Trophoblast cell (in vitro differentiated cells and primary cell): ENCODE measurements around the gene NR2F1.

Experiments used
- DNase-seq, 2 donors: peaks; one replicate each; pipeline ENCODE4 v3.0.0-alpha.2; 2016
- H2AFZ ChIP-seq: 2 replicates; pipeline ENCODE4 v1.6.1; 2013; ENCODE audit warnings: low read length, moderate library complexity, mild to moderate bottlenecking; ENCODE audit not compliant: insufficient read depth, poor library complexity
- H2AK5ac ChIP-seq: 2 replicates; pipeline ENCODE4 v1.6.1; 2013; ENCODE audit warnings: mild to moderate bottlenecking, low read length
- H2BK120ac ChIP-seq: 2 replicates; pipeline ENCODE4 v1.6.1; 2013; ENCODE audit warnings: low read length, mild to moderate bottlenecking, moderate library complexity; ENCODE audit not compliant: insufficient read depth, poor library complexity
- H2BK12ac ChIP-seq: 2 replicates; pipeline ENCODE4 v1.6.1; 2013; ENCODE audit warnings: mild to moderate bottlenecking, low read length, moderate library complexity
- H2BK5ac ChIP-seq: 2 replicates; pipeline ENCODE4 v1.6.1; 2013; ENCODE audit warnings: low read length, low read depth, moderate library complexity, mild to moderate bottlenecking; ENCODE audit not compliant: poor library complexity
- H3K14ac ChIP-seq: 2 replicates; pipeline ENCODE4 v1.6.1; 2013; ENCODE audit warnings: mild to moderate bottlenecking, low read length
- H3K18ac ChIP-seq: 2 replicates; pipeline ENCODE4 v1.6.1; 2013; ENCODE audit warnings: mild to moderate bottlenecking, low read length
- H3K23ac ChIP-seq: 2 replicates; pipeline ENCODE4 v1.6.1; 2013; ENCODE audit warnings: low read length
- H3K27ac ChIP-seq: 2 replicates; pipeline ENCODE4 v1.5.1; 2013; ENCODE audit warnings: low read depth, mild to moderate bottlenecking, inconsistent platforms, low read length, moderate library complexity
- H3K27me3 ChIP-seq: 2 replicates; pipeline ENCODE4 v1.6.1; 2013; ENCODE audit warnings: inconsistent platforms, mild to moderate bottlenecking, low read length, moderate library complexity; ENCODE audit not compliant: insufficient read depth
- H3K36me3 ChIP-seq, 2 experiments: 1 replicate in 1 of 2; 2 replicates in 1 of 2; pipeline ENCODE4 v1.6.1; 2013; ENCODE audit warnings: low read length in 2 of 2, mild to moderate bottlenecking in 2 of 2, moderate library complexity in 1 of 2; ENCODE audit not compliant: insufficient read depth in 2 of 2, control insufficient read depth in 1 of 2
- H3K4ac ChIP-seq: 2 replicates; pipeline ENCODE4 v1.6.1; 2013; ENCODE audit warnings: low read depth, mild to moderate bottlenecking, low read length, moderate library complexity
- H3K4me1 ChIP-seq, 2 experiments: 1 replicate in 1 of 2; 2 replicates in 1 of 2; pipeline ENCODE4 v1.6.1; 2013; ENCODE audit warnings: low read length in 2 of 2, mild to moderate bottlenecking in 2 of 2, moderate library complexity in 1 of 2; ENCODE audit not compliant: insufficient read depth in 2 of 2, control insufficient read depth in 1 of 2
- H3K4me2 ChIP-seq: 2 replicates; pipeline ENCODE4 v1.6.1; 2013; ENCODE audit warnings: inconsistent platforms, mild to moderate bottlenecking, low read length, moderate library complexity
- H3K4me3 ChIP-seq: 2 replicates; pipeline ENCODE4 v1.5.1; 2013; ENCODE audit warnings: mild to moderate bottlenecking, low read depth, low read length, inconsistent platforms
- H3K79me1 ChIP-seq: one replicate; pipeline ENCODE4 v1.6.1; 2013; ENCODE audit warnings: low read length
- H3K79me2 ChIP-seq: 2 replicates; pipeline ENCODE4 v1.6.1; 2013; ENCODE audit warnings: low read length, mild to moderate bottlenecking; ENCODE audit not compliant: control insufficient read depth, insufficient read depth, poor library complexity
- H3K9ac ChIP-seq: 2 replicates; pipeline ENCODE4 v1.6.1; 2013; ENCODE audit warnings: mild to moderate bottlenecking, low read length
- H3K9me3 ChIP-seq: 2 replicates; pipeline ENCODE4 v1.6.1; 2013; ENCODE audit warnings: low read depth, mild to moderate bottlenecking, control low read depth, inconsistent platforms, low read length; ENCODE audit not compliant: insufficient read depth
- H4K12ac ChIP-seq: 2 replicates; pipeline ENCODE4 v1.6.1; 2013; ENCODE audit warnings: low read depth, mild to moderate bottlenecking, low read length, moderate library complexity
- H4K8ac ChIP-seq: 2 replicates; pipeline ENCODE4 v1.6.1; 2013; ENCODE audit warnings: low read depth, mild to moderate bottlenecking, low read length, moderate library complexity
- H4K91ac ChIP-seq: one replicate; pipeline ENCODE4 v1.6.1; 2013; ENCODE audit warnings: low read depth, mild to moderate bottlenecking, low read length, moderate library complexity
- WGBS: extraction: QIAGEN DNeasy Blood & Tissue Kit; methylation state at CpG from one replicate; pipeline ENCODE4 v1.1.7; 2013; ENCODE audit warnings: missing lambda C conversion rate; ENCODE audit not compliant: insufficient read length, insufficient coverage; ENCODE audit errors: extremely low coverage; 5-methylcytosine and 5-hydroxymethylcytosine counted together

NR2F1 gene

DNA sequence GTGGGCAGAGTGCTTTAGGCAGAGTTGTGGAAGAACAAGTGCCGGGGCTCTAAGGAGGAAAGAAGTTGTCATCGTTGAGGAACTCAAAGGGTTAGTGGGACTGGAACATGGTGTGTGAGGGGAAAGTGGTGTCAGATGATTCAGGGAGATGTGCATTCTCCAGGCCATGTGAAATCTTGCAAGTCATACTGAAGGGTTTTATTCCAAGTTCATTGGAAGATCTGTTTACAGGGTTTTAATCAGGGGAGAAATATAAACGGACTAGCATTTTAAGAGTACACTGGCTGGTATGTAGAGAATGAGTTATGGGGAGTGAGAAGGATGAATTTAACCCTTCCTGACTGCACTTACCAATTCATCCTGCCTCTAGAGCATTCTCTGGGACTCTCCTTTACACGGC lies 49.3 kb downstream of the NR2F1 start:
- no peaks in the 10 kb centered on the region for H3K27me3 ChIP-seq
- no peak overlapping the region for H3K4me2 ChIP-seq

DNA sequence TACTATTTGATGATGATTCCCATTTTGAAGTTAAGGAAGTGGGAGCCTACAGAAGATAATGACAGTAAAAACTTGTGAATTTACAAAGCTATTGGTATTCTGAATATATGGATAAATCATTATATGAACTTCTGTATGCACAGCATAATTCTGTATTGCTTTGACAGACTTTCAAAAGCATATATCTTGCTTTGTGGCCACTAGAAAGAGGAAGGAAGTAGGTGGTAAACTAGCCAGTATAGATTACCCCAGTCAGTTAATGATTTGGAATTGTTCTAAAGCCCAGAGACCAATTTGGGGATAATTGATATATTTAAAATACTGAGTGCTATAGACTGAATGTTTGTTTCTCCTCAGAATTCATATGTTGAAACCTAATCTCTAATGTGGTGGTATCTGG lies 53.0 kb downstream of the NR2F1 start:
- Histone ChIP-seq H4K12ac (no peak overlapping the region), H3K27ac (no peak overlapping the region), H2BK5ac (no peak overlapping the region), H3K4me2 (no peak overlapping the region), H3K36me3 (no peaks in the 10 kb centered on the region), H3K79me2 (no peaks in the 10 kb centered on the region), H2AFZ (no peak overlapping the region), H3K79me1 (no peaks in the 10 kb centered on the region), H3K4me1 (no peaks in the 10 kb centered on the region), H4K8ac (no peak overlapping the region), H3K4me3 (no peak overlapping the region), H2BK12ac (no peak overlapping the region), H3K23ac (no peak overlapping the region), H4K91ac (no peak overlapping the region), H3K14ac (no peak overlapping the region), H3K9me3 (no peaks in the 10 kb centered on the region), H3K9ac (no peak overlapping the region), H2BK120ac (no peak overlapping the region), H3K4ac (no peak overlapping the region), H2AK5ac (no peak overlapping the region), H3K18ac (no peak overlapping the region), H3K27me3 (no peaks in the 10 kb centered on the region)
- DNase-seq = no peak

More for the DNA sequence above, 49.3 kb downstream of the NR2F1 start:
- no peaks in the 10 kb centered on the region for H3K4me1 ChIP-seq
- no peaks in the 10 kb centered on the region for H3K36me3 ChIP-seq
- no peak overlapping the region for H3K23ac ChIP-seq
- no peaks in the 10 kb centered on the region for H3K79me2 ChIP-seq
- H2BK12ac ChIP-seq = no peak overlapping the region
- no peak overlapping the region for H3K14ac ChIP-seq
- no peak overlapping the region for H2BK120ac ChIP-seq
- no peak for DNase-seq
- H3K9me3 ChIP-seq = no peaks in the 10 kb centered on the region
- WGBS = no CpG with 5 or more reads among the region's 4 CpGs
- H4K8ac ChIP-seq = no peak overlapping the region
- no peak overlapping the region for H3K9ac ChIP-seq
- no peak overlapping the region for H3K27ac ChIP-seq
- no peak overlapping the region for H3K4me3 ChIP-seq
- no peak overlapping the region for H3K18ac ChIP-seq
- no peak overlapping the region for H4K12ac ChIP-seq
- no peak overlapping the region for H4K91ac ChIP-seq
- H2AK5ac ChIP-seq = no peak overlapping the region
- H3K79me1 ChIP-seq = no peaks in the 10 kb centered on the region
- H2BK5ac ChIP-seq = no peak overlapping the region
- no peak overlapping the region for H2AFZ ChIP-seq
- H3K4ac ChIP-seq = no peak overlapping the region

DNA sequence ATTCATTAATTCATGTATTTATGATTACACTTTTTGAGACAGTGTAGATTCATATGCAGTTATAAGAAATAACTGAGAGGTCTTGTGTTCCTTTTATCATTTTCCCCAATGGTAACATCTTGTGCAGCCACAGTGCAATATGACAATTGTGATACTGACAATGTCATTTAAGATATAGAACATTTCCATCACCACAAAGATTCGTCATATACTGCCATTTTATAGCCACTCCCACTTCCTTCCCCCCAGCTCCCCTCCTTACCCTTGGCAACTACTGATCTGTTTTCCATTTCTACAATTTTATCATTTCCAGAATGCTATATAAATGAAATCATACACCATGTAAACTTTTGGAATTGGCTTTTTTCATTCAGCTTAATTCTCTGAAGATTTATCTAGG lies 53.8 kb downstream of the NR2F1 start:
- no peak for DNase-seq
- Histone ChIP-seq H2BK5ac (no peak overlapping the region), H3K18ac (no peak overlapping the region), H3K36me3 (no peaks in the 10 kb centered on the region), H3K23ac (no peak overlapping the region), H2AK5ac (no peak overlapping the region), H3K4me1 (no peaks in the 10 kb centered on the region), H3K79me1 (no peaks in the 10 kb centered on the region), H4K8ac (no peak overlapping the region), H2BK120ac (no peak overlapping the region), H3K9ac (no peak overlapping the region), H2BK12ac (no peak overlapping the region), H3K4me2 (no peak overlapping the region), H4K12ac (no peak overlapping the region), H4K91ac (no peak overlapping the region), H3K79me2 (no peaks in the 10 kb centered on the region), H3K27ac (no peak overlapping the region), H3K4me3 (no peak overlapping the region), H3K27me3 (no peaks in the 10 kb centered on the region), H3K4ac (no peak overlapping the region), H2AFZ (no peak overlapping the region), H3K9me3 (no peaks in the 10 kb centered on the region), H3K14ac (no peak overlapping the region)
- WGBS = no CpG with 5 or more reads among the region's 1 CpG

DNA sequence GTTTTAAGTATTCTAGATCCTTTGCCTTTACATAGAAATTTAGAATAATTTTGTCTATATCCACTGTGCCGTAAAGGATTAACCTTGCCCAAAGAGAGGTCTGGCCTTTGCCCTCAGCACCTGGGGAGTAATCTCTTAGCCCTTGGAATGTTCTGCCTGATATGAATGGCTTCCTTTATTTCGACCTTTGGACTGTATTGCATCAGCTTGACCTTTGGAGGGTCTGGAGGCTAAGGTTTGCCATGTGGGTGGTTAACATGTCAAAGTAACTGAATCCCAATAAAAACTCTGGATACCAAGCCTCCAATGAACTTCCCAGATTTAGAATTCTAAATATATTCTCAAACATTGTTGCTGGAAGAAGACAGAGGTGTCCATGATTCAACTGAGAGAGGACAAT lies 54.7 kb downstream of the NR2F1 start:
- Histone ChIP-seq H3K79me1 (no peaks in the 10 kb centered on the region), H2AK5ac (no peak overlapping the region), H3K4me2 (no peak overlapping the region), H3K18ac (no peak overlapping the region), H2AFZ (no peak overlapping the region), H3K4me3 (no peak overlapping the region), H3K9ac (no peak overlapping the region), H3K27ac (no peak overlapping the region), H3K14ac (no peak overlapping the region), H2BK5ac (no peak overlapping the region), H4K12ac (no peak overlapping the region), H3K9me3 (no peaks in the 10 kb centered on the region), H3K79me2 (no peaks in the 10 kb centered on the region), H3K27me3 (no peaks in the 10 kb centered on the region), H3K4me1 (no peaks in the 10 kb centered on the region), H4K8ac (no peak overlapping the region), H3K4ac (no peak overlapping the region), H4K91ac (no peak overlapping the region), H2BK12ac (no peak overlapping the region), H2BK120ac (no peak overlapping the region), H3K36me3 (no peaks in the 10 kb centered on the region), H3K23ac (no peak overlapping the region)
- WGBS = no CpG with 5 or more reads among the region's 2 CpGs
- no peak for DNase-seq
